Iris pigment epithelial cell (primary cell): ENCODE measurements around the gene KRTAP1-4.
"Not testable (repeated sequence)": the region's sequence is repeated elsewhere in the genome, so short reads cannot be mapped to it uniquely, and the experiment has no call there.

ENCODE experiments used
- DNase-seq: peaks from one replicate; pipeline ENCODE4 v3.0.0-alpha.2; 2011; ENCODE audit warnings: low read depth

KRTAP1-4 gene, protein sequence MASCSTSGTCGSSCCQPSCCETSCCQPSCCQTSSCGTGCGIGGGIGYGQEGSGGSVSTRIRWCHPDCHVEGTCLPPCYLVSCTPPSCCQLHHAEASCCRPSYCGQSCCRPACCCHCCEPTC

GRCh38 chr17:41029633-41030245 lies at the start of gene KRTAP1-4:
Gene KRTAP1-4 (minus strand): TSS chr17:41030195. CDS start chr17:41030078, 117 bp downstream.
- DNase-seq, result no peak

- DNase-seq, result no peak
Observed at GRCh38 chr17:41076788-41077187, 46.8 kb upstream of the KRTAP1-4 start.

- no peak for DNase-seq
Observed at GRCh38 chr17:41073676-41074075, 43.7 kb upstream of the KRTAP1-4 start.

- no peak for DNase-seq
Observed at GRCh38 chr17:41071606-41072360, 41.8 kb upstream of the KRTAP1-4 start.

DNA sequence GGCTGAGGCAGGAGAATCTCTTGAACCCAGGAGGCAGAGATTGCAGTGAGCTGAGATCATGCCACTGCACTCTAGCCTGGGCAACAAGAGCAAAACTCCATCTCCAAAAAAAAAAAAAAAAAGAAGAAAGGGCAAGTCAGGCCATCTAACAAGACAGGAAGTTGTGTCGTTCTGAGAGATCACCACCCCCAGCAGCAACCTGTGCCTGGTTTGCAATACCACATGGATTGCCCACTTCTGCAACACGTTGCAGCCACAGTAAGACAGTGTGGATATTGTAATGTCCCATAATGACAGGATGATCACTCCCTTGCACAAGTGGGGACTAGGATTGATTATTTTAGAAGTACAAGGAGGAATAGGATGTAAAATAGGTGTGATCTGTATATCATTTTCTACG lies 39.0 kb upstream of the KRTAP1-4 start:
- no peak for DNase-seq

- no peak for DNase-seq
Observed at GRCh38 chr17:41067281-41067680, 37.3 kb upstream of the KRTAP1-4 start.

DNA sequence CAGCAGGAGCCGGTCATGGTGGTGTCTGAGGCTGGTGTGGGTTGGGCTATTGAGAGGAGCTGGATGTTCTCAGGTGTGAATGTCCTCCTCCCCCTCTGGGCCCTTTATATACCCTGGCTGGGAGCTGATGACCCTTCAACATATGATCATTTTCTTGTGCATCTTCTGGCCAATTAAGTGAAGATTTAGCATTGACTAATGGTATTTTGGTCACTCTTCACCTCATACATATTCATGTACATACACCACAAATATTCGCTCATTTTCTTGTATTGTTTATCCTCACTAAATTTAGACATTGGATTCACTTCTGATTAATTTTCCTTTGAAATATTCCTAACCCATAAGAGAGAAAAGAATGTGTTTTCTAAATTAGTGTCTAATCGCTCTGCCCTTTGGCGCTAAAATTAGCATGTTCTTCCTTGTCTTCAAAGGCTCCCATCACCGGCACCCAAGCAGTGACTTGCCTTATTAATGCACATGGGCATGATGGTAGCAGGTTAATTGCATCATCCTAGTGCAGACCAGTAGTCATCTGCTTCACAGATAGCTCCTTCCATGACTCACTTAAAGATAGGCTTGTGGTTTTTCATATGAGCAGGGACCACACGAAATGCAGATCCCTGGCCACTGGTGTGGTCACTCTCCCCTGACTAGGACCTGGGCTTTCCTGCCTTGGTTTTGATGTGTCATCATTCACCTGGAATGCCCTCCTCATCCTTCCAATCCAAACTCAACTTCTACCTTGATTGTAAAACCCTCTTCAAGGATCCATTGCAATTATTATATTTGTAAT lies 36.0 kb upstream of the KRTAP1-4 start, which contains the start of gene KRTAP2-4:
TSS of gene KRTAP2-4 (minus strand) at position 51 of the 796 bp plus-strand sequence. CDS start at position 17, 34 bp downstream.
- DNase-seq, result peak; percentile 95

- DNase-seq, result not testable (repeated sequence)
Observed at GRCh38 chr17:41065016-41065689, 35.2 kb upstream of the KRTAP1-4 start.

- DNase-seq, result no peak
Observed at GRCh38 chr17:41064301-41064700, 34.3 kb upstream of the KRTAP1-4 start.

DNA sequence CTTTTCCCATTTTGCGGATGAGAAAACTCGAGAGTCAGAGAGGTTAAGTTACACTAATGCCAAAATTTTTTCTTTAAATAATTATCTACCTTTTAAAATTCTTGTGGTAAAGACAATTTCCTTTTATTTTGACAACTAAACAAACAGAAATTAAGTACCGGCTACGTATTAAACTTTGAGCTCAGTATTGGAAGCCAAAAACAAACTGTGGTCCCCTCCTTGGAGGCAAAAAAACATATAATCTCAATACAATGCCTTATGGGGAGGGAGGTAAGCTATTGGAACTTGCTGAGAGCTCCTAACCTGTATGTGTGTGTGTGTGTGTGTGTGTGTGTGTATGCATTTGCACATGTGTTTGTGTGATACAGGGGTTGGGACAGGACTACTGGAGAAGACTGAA lies 33.5 kb upstream of the KRTAP1-4 start:
- DNase-seq, result no peak

- DNase-seq, result peak; percentile 97
Observed at GRCh38 chr17:41061964-41062363, 32.0 kb upstream of the KRTAP1-4 start.

- DNase-seq, result peak; percentile 96
Observed at GRCh38 chr17:41060052-41060604, 30.1 kb upstream of the KRTAP1-4 start, which contains the start of gene KRTAP2-3. Gene KRTAP2-3 (minus strand): TSS chr17:41060114. CDS start chr17:41060050, 64 bp downstream.

- DNase-seq, result peak; percentile 96
Observed at GRCh38 chr17:41059276-41060051, 29.5 kb upstream of the KRTAP1-4 start.

DNA sequence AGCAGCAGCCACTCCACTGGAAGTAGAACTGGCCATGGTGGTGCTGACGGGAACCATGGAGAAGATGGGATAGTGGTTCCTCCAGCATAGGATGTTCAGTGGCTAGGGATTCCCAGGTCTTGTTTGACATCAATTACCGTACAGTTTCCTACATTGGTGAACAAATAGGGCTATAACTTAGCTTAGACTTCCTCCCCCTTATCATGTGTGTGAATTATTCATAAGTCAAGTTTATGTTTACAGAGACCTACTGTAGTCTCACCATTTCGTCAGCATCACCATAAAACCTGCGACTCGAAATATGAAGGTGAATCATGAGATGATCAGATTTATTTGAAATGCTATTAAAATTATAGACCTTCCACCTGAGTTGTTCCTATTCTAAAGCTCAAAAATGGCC lies 28.7 kb upstream of the KRTAP1-4 start:
- peak; percentile 58 for DNase-seq

DNA sequence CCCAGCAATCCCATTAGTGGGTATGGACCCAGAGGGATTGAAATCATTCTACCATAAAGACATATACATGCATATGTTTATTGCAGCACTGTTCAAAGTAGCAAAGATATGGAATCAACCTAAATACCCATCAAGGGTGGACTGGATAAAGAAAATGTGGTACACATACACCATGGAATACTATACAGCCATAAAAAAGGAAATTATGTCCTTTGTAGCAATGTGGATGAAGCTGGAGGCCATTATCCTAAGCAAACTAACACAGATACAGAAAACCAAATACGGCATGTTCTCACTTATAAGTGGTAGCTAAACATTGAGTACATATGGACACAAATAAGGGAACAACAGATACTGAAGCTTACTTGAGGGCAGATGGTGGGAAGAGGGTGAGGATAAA lies 27.6 kb upstream of the KRTAP1-4 start:
- DNase-seq, result no peak

GRCh38 chr17:41055130-41055529 lies 25.1 kb upstream of the KRTAP1-4 start, which contains the start of gene KRTAP2-2:
Gene KRTAP2-2 (minus strand): TSS chr17:41055230. CDS start chr17:41055211, 19 bp downstream.
- DNase-seq, result not testable (repeated sequence)

DNA sequence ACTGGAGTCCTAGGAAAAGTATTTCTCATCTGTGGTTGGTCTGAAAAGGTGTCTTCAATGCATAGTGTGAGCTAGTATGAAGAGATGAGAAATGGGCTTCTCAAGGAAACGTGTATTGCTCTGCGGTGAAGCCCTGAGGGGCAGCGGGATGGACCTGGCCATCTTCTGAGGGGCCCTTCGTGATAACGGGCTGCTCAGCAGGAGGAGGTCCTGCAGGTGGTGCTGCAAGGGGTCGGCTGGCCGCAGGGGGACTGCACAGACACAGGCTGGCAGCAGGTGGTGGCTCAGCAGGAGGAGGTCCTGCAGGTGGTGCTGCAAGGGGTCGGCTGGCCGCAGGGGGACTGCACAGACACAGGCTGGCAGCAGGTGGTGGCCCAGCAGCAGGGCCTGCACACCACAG lies 24.6 kb upstream of the KRTAP1-4 start:
- not testable (repeated sequence) for DNase-seq

DNA sequence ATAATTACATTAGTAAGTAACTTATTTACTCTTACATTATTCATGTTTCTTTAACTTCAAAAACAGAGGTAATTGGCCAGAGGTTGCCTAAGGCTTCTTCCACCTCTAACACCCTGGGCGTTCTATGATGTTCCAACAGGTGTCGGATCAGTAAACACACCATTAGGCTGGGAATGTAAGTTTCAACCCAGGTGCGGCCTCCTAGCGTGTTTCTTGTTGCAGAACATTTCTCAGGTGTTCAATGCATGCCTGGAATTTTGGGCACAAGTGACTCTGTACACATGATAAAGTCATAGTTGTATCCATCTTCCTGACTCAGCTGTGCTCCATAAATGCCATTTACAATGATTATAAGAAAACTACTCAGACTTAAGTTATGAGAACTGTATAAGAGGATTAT lies 24.0 kb upstream of the KRTAP1-4 start:
- DNase-seq, result no peak

DNA sequence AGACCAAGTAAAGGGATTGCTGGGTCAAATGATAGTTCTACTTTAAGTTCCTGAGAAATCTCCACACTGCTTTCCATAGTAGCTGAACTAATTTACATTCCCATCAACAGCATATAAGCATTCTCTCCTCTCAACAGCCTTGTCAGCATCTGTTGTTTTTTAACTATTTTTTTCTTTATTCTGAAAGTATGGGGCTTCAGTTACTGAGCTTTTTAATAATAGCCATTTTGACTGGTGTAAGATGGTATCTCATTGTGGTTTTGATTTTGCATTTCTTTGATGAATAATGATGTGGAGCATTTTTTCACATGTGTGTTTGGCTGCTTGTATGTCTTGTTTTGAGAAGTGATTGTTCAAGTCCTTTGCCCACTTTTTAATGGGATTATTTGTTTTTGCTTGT lies 22.6 kb upstream of the KRTAP1-4 start:
- DNase-seq, result peak; percentile 53

DNA sequence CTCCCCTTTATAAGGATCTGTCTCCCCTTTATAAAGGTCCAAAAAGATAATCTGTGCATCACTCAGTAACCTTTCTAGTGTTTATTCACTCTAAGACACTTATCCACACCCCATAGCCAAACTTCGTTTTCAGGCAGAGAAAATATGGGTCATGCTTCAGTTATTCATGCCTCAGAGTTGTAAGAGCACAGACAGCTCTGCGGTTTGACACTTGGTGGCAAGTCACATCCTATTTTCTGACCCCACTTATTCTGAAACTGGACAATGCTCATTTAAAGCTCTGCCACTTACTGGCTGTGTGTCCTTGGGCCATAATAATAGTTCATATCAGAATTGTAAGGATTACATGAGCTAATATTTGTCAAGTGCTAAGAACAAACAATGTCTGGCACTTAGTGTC lies 19.1 kb upstream of the KRTAP1-4 start:
- DNase-seq, result peak; percentile 90
